Measurements from ENCODE around the gene CTR9.
"Not testable (repeated sequence)": the region's sequence is repeated elsewhere in the genome, so short reads cannot be mapped to it uniquely, and the experiment has no call there.

Gene CTR9

DNA sequence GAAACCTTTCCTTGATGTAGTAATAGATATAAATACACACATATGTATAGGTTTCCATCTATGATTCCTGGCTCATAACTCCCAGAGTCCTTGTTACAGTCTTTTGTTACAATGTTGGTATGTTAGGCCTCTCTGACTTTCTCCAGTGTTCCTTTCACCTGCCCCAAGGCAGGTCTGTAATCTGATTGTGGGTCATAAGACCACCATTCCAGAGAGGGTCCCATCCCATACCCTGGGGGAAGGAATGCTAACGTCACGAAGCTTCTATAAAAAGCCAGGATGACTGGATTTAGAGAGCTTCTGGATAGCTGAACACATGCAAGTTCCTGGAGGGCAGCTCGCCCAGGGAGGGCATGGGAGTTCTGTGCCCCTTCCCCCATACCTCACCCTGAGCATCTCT lies 71.4 kb downstream of the CTR9 start:
- DNase-seq (ENCODE audit: low read depth in 2 of 2), result not testable (repeated sequence)

DNA sequence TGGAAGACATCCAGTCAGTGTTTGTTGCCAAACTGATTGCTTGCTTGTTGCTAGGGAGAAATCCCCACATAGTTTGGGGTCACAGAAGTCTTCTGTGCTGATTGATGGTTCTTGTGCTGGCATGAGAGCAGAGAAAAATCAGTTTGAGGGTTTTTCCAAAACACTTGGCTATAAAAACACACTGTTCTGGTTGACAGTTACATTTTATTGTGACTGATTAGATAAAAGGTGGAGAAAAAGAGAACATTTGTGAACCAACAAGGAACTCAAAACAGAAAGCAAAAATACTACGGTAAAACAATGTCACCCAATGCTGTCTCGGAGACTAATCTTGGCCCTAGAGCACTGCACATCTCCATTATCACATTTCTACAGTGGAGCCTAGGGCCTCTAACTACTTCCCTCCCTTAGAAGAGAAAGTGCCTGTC lies 72.1 kb downstream of the CTR9 start:
- no peak for DNase-seq (ENCODE audit: low read depth in 2 of 2)

- no peak for DNase-seq (ENCODE audit: low read depth in 2 of 2)
Observed at GRCh38 chr11:10824888-10825287, 73.8 kb downstream of the CTR9 start.

- no peak for DNase-seq (ENCODE audit: low read depth in 2 of 2)
Observed at GRCh38 chr11:10828402-10828801, 77.4 kb downstream of the CTR9 start.

DNA sequence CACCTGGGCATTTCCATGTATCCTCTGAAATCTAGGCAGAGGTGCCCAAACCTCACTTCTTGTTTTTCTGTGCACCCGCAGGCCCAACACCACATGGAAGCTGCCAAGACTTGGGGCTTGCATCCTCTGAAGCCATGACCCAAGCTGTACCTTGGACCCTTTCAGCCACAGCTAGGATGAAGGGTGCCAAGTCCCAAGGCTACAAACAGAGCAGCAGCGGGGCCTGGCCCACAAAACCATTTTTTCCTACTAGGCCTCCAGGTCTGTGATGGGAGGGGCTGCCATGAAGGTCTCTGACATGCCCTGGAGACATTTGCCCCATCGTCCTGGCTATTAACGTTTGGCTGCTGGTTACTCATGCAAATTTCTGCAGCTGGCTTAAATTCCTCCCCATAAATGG lies 78.1 kb downstream of the CTR9 start:
- no peak for DNase-seq (ENCODE audit: low read depth in 2 of 2)

All from fibroblast of skin of left quadriceps (primary cell).